Prostate gland (tissue), 2 donors: ENCODE results near the gene PPP1R36.
"Not testable (repeated sequence)": the region's sequence is repeated elsewhere in the genome, so short reads cannot be mapped to it uniquely, and the experiment has no call there.

Experiments
- POLR2A ChIP-seq: fragments of 450-650 bp; IDR thresholded peaks from one replicate; pipeline ENCODE4 v1.6.1; 2016; ENCODE audit warnings: antibody characterized with exemption, mild to moderate bottlenecking
- TF ChIP-seq, protein P1 (sequence below), 4 experiments: fragments of 200-600 bp in 2 of 4; fragments of 450-650 bp in 2 of 4; sonication (generic) in 2 of 4; IDR thresholded peaks; 1 replicate in 3 of 4; 2 replicates in 1 of 4; pipeline ENCODE4 v1.5.1; 2016 to 2019; ENCODE audit warnings: antibody characterized with exemption in 4 of 4, mild to moderate bottlenecking in 2 of 4, moderate library complexity in 2 of 4

- TF ChIP-seq POLR2A: not testable (repeated sequence)
- TF ChIP-seq, protein P1, sequence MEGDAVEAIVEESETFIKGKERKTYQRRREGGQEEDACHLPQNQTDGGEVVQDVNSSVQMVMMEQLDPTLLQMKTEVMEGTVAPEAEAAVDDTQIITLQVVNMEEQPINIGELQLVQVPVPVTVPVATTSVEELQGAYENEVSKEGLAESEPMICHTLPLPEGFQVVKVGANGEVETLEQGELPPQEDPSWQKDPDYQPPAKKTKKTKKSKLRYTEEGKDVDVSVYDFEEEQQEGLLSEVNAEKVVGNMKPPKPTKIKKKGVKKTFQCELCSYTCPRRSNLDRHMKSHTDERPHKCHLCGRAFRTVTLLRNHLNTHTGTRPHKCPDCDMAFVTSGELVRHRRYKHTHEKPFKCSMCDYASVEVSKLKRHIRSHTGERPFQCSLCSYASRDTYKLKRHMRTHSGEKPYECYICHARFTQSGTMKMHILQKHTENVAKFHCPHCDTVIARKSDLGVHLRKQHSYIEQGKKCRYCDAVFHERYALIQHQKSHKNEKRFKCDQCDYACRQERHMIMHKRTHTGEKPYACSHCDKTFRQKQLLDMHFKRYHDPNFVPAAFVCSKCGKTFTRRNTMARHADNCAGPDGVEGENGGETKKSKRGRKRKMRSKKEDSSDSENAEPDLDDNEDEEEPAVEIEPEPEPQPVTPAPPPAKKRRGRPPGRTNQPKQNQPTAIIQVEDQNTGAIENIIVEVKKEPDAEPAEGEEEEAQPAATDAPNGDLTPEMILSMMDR (IDR thresholded peaks at IDR 0.05): not testable (repeated sequence)
These were observed 81.5 kb downstream of the PPP1R36 start for GRCh38 chr14:64631222-64631621.
